Measurements from ENCODE around the gene GTF2A1L.

DNA sequence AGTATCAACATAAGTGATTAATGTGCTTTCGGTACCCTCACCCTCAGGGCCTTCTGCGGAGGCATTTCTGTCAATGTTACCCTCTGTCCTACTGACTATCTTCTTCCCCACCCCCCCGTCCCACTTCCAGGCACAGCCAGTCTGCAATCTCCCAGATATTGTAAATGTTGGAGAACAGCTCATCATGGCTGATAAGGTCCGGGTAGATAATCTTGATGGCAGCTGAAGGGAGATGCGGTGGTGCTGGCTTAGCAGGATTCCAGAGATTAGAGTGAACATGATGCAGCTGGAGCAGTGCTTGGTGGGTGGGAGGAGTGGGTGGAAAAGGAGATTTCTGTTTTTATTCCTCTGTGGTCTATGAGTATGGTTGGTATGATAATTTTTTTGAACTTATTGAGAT, 15.5 kb downstream of the GTF2A1L start:
- TF ChIP-seq, protein P1, sequence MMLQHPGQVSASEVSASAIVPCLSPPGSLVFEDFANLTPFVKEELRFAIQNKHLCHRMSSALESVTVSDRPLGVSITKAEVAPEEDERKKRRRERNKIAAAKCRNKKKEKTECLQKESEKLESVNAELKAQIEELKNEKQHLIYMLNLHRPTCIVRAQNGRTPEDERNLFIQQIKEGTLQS (IDR thresholded peaks at IDR 0.05): no peak
- TF ChIP-seq, protein P2, sequence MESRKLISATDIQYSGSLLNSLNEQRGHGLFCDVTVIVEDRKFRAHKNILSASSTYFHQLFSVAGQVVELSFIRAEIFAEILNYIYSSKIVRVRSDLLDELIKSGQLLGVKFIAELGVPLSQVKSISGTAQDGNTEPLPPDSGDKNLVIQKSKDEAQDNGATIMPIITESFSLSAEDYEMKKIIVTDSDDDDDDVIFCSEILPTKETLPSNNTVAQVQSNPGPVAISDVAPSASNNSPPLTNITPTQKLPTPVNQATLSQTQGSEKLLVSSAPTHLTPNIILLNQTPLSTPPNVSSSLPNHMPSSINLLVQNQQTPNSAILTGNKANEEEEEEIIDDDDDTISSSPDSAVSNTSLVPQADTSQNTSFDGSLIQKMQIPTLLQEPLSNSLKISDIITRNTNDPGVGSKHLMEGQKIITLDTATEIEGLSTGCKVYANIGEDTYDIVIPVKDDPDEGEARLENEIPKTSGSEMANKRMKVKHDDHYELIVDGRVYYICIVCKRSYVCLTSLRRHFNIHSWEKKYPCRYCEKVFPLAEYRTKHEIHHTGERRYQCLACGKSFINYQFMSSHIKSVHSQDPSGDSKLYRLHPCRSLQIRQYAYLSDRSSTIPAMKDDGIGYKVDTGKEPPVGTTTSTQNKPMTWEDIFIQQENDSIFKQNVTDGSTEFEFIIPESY (IDR thresholded peaks at IDR 0.05; ENCODE audit: extremely low read depth, insufficient replicate concordance, low read length): no peak
- TF ChIP-seq SP1 (IDR thresholded peaks at IDR 0.05; ENCODE audit: low read depth) (no peak), EZH2 (IDR thresholded peaks at IDR 0.05) (no peak), POLR2A (IDR thresholded peaks at IDR 0.05; ENCODE audit: borderline replicate concordance, extremely low read depth, insufficient read depth, insufficient read length) (no peak), FOSL1 (IDR thresholded peaks at IDR 0.05; ENCODE audit: low read depth) (no peak)
- TF ChIP-seq, protein P3, sequence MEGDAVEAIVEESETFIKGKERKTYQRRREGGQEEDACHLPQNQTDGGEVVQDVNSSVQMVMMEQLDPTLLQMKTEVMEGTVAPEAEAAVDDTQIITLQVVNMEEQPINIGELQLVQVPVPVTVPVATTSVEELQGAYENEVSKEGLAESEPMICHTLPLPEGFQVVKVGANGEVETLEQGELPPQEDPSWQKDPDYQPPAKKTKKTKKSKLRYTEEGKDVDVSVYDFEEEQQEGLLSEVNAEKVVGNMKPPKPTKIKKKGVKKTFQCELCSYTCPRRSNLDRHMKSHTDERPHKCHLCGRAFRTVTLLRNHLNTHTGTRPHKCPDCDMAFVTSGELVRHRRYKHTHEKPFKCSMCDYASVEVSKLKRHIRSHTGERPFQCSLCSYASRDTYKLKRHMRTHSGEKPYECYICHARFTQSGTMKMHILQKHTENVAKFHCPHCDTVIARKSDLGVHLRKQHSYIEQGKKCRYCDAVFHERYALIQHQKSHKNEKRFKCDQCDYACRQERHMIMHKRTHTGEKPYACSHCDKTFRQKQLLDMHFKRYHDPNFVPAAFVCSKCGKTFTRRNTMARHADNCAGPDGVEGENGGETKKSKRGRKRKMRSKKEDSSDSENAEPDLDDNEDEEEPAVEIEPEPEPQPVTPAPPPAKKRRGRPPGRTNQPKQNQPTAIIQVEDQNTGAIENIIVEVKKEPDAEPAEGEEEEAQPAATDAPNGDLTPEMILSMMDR (IDR thresholded peaks at IDR 0.05 in 2 of 3, conservative IDR thresholded peaks at IDR 0.05 in 1 of 3; ENCODE audit: borderline replicate concordance in 1 of 3, insufficient read depth in 1 of 3, low read depth in 2 of 3, low read length in 2 of 3): no peak
